Measurements from ENCODE around the gene GRAMD2B. TPM values are rescaled to one million over a fixed set of nuclear protein-coding genes. Genes with fewer than 3 reads are reported as not detected.

GRAMD2B gene
- total RNA-seq, 1 experiment from 2014 or later = 7.2 TPM

DNA sequence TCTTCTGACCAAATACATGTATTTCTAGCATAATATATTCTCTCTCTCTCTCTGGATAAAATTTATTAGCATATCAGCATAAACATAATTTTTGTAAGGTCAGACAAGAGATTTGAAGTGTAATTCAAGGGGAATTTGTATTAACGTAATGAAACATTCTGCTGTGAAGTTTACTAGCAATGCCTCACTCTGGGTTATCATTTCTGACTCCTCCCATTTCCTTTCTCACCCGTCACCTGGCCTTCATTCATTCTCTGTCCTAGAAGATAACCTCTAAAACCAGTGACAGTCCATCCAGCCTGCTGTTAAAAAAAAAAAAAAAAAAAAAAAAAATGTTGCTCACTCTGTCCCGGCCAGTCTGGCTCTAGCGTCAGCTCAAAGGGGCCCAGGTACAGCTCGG is 27.1 kb downstream of the GRAMD2B start (continued):
- no peak for TF ChIP-seq ELF1 (IDR thresholded peaks at IDR 0.05; ENCODE audit: borderline replicate concordance, low read depth)
- TF ChIP-seq ZNF274 (IDR thresholded peaks at IDR 0.05; ENCODE audit: low read depth, low read length) = no peak
- TF ChIP-seq EZH2phosphoT487 (IDR thresholded peaks at IDR 0.05; ENCODE audit: borderline replicate concordance) = no peak
- TF ChIP-seq SP1 (IDR thresholded peaks at IDR 0.05; ENCODE audit: low read depth) = no peak
- TF ChIP-seq, protein P1, sequence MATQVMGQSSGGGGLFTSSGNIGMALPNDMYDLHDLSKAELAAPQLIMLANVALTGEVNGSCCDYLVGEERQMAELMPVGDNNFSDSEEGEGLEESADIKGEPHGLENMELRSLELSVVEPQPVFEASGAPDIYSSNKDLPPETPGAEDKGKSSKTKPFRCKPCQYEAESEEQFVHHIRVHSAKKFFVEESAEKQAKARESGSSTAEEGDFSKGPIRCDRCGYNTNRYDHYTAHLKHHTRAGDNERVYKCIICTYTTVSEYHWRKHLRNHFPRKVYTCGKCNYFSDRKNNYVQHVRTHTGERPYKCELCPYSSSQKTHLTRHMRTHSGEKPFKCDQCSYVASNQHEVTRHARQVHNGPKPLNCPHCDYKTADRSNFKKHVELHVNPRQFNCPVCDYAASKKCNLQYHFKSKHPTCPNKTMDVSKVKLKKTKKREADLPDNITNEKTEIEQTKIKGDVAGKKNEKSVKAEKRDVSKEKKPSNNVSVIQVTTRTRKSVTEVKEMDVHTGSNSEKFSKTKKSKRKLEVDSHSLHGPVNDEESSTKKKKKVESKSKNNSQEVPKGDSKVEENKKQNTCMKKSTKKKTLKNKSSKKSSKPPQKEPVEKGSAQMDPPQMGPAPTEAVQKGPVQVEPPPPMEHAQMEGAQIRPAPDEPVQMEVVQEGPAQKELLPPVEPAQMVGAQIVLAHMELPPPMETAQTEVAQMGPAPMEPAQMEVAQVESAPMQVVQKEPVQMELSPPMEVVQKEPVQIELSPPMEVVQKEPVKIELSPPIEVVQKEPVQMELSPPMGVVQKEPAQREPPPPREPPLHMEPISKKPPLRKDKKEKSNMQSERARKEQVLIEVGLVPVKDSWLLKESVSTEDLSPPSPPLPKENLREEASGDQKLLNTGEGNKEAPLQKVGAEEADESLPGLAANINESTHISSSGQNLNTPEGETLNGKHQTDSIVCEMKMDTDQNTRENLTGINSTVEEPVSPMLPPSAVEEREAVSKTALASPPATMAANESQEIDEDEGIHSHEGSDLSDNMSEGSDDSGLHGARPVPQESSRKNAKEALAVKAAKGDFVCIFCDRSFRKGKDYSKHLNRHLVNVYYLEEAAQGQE (IDR thresholded peaks at IDR 0.05; ENCODE audit: low read depth) = no peak
- no peak for TF ChIP-seq JUND (IDR thresholded peaks at IDR 0.05)
- no peak for TF ChIP-seq POLR2A (IDR thresholded peaks at IDR 0.05; ENCODE audit: borderline replicate concordance, extremely low read depth, insufficient read depth, insufficient read length)
- TF ChIP-seq FOSL1 (IDR thresholded peaks at IDR 0.05; ENCODE audit: low read depth) = no peak

GRCh38 chr5:126450907-126451306 is 27.7 kb downstream of the GRAMD2B start:
- ChIA-PET RAD21 (ENCODE audit: low non-redundant PET in 1 of 2, low total read pairs in 2 of 2, uncharacterized antibody in 2 of 2, unreplicated experiment in 2 of 2) (no interaction called here), POLR2A (no interaction called here), CTCF (no interaction called here)
- Histone ChIP-seq H3K9me3 (ENCODE audit: control insufficient read depth in 1 of 2, insufficient read depth in 1 of 2, low read depth in 1 of 2, low read length in 2 of 2) (no peaks in the 10 kb centered on the region), H2AFZ (ENCODE audit: low read depth, low read length, poor library complexity, severe bottlenecking) (no peak overlapping the region), H3K4me2 (ENCODE audit: low read length) (no peak overlapping the region), H3K9me2 (ENCODE audit: insufficient read depth) (no peaks in the 10 kb centered on the region), H3K4me1 (ENCODE audit: control insufficient read depth in 1 of 2, insufficient read depth in 2 of 2, low read length in 2 of 2) (peaks cover 12 to 60% of the 10 kb centered on the region in 2 experiments), H3K79me2 (ENCODE audit: insufficient read depth, low read length) (no peaks in the 10 kb centered on the region; the same call in 1 of the 2 replicates), H3K36me3 (ENCODE audit: control insufficient read depth in 1 of 2, insufficient read depth in 2 of 2, low read length in 2 of 2) (peaks cover 0 to 6% of the 10 kb centered on the region in 2 experiments; a peak in 1 of 4 replicates), H3K27ac (ENCODE audit: low read depth, low read length) (no peak overlapping the region), H3K4me3 (replicated peaks in 1 of 2; ENCODE audit: low read depth in 1 of 2, low read length in 2 of 2) (no peak overlapping the region), H3K9ac (ENCODE audit: low read length) (no peak overlapping the region), H4K20me1 (ENCODE audit: insufficient read depth) (no peaks in the 10 kb centered on the region), H3K27me3 (ENCODE audit: insufficient read depth, low read length) (no peaks in the 10 kb centered on the region)
- no peak for TF ChIP-seq FOSL1 (IDR thresholded peaks at IDR 0.05; ENCODE audit: low read depth)
- TF ChIP-seq POLR2A (IDR thresholded peaks at IDR 0.05; ENCODE audit: borderline replicate concordance, extremely low read depth, insufficient read depth, insufficient read length) = no peak
- TF ChIP-seq YY1 (IDR thresholded peaks at IDR 0.05; ENCODE audit: extremely low read depth, insufficient replicate concordance, low read depth, low read length) = no peak
- TF ChIP-seq TCF7L2 (IDR thresholded peaks at IDR 0.05; ENCODE audit: borderline replicate concordance, extremely low read depth, insufficient read depth, insufficient read length) = no peak
- TF ChIP-seq CEBPB (IDR thresholded peaks at IDR 0.05; ENCODE audit: low read depth) = no peak
- DNase-seq (ENCODE audit: low read depth, low spot score) (no peak), ATAC-seq (no peak)
- BruUV-seq (replicated peaks) = no TSS peak
- intact Hi-C loops (cut with micrococcal nuclease) = no loop called here
